CD4-positive, alpha-beta T cell treated with Interleukin-12 subunit alpha and Interleukin-12 subunit beta, for 1 hour (primary cell): ENCODE measurements around the gene FUT7.

Source experiments
- DNase-seq: peaks from one replicate; pipeline ENCODE4 v3.0.0-alpha.2; 2020

The FUT7 gene

GRCh38 chr9:137000177-137000930, 31.5 kb downstream of the FUT7 start:
- DNase-seq = peak; percentile 51

GRCh38 chr9:136997830-136998234, 34.1 kb downstream of the FUT7 start:
- peak; percentile 50 for DNase-seq

GRCh38 chr9:136997371-136997770, 34.5 kb downstream of the FUT7 start:
- DNase-seq = no peak

GRCh38 chr9:136996361-136997292, 35.3 kb downstream of the FUT7 start, which contains the start of gene CLIC3:
Gene CLIC3 (minus strand): TSS chr9:136996568. CDS start chr9:136996543, 25 bp downstream.
- peak; percentile 68 for DNase-seq

- DNase-seq = no peak
These were observed 36.0 kb downstream of the FUT7 start for GRCh38 chr9:136995772-136996311.

- no peak for DNase-seq
These were observed 36.5 kb downstream of the FUT7 start for GRCh38 chr9:136995362-136995761.

- no peak for DNase-seq
These were observed 37.0 kb downstream of the FUT7 start for GRCh38 chr9:136994888-136995230.

GRCh38 chr9:136994180-136994887, 37.6 kb downstream of the FUT7 start:
- DNase-seq = no peak

- no peak for DNase-seq
These were observed 39.0 kb downstream of the FUT7 start for GRCh38 chr9:136992819-136993369.

GRCh38 chr9:136991993-136992818, 39.7 kb downstream of the FUT7 start, which contains the start of gene PAXX:
Gene PAXX (plus strand): TSS chr9:136992422. CDS start chr9:136992444, 22 bp downstream.
- DNase-seq = peak; percentile 95

GRCh38 chr9:136990242-136990911, 41.5 kb downstream of the FUT7 start:
- no peak for DNase-seq

- no peak for DNase-seq
These were observed 43.0 kb downstream of the FUT7 start for GRCh38 chr9:136988872-136989271.

GRCh38 chr9:136985853-136986252, 46.0 kb downstream of the FUT7 start:
- DNase-seq = no peak

- no peak for DNase-seq
These were observed 46.8 kb downstream of the FUT7 start for GRCh38 chr9:136985027-136985602.

- DNase-seq = no peak
These were observed 47.3 kb downstream of the FUT7 start for GRCh38 chr9:136984464-136985026.

GRCh38 chr9:136983656-136984314, 48.1 kb downstream of the FUT7 start:
- no peak for DNase-seq

GRCh38 chr9:136983167-136983566, 48.7 kb downstream of the FUT7 start:
- no peak for DNase-seq

- DNase-seq = no peak
These were observed 49.4 kb downstream of the FUT7 start, which contains the start of gene LCNL1 for GRCh38 chr9:136982232-136983051. Gene LCNL1 (plus strand): TSS chr9:136982993. CDS start chr9:136983587, 594 bp downstream.
